HG02678 (cell line): Measurements from ENCODE around the gene UBTF.

Source experiments
- ATAC-seq: cut with Tn5 transposase; IDR thresholded peaks from one replicate; pipeline ENCODE4 v1.9.1; 2021; ENCODE audit warnings: mild to moderate bottlenecking, moderate library complexity; ENCODE audit not compliant: unreplicated experiment

The UBTF gene

DNA sequence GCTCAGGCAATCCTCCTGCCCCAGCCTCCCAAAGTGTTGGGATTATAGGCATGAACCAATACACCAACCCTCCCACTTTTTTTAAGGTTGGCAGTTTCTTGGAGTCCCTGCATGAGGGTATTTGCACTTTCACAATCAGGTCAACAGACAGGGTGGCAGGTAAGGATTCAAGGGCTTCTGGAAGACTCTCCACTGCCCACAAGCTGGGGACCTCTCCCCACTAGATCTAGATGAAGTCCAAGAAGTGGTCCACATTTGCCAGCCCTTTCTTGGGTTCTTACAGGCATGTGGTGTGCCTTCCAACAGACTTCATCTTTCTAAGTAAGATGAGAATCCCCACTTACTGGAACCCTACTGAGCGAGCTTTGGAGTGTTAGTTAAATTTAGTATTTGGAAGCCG lies 45.0 kb downstream of the UBTF start:
- ATAC-seq, result no peak

- no peak for ATAC-seq
Observed at GRCh38 chr17:44171931-44172455, 47.5 kb downstream of the UBTF start.

- ATAC-seq, result no peak
Observed at GRCh38 chr17:44170499-44171201, 48.8 kb downstream of the UBTF start, which contains the start of gene ASB16. ASB16 (plus strand) TSS chr17:44170704; CDS start chr17:44170790, 86 bp downstream.

GRCh38 chr17:44170135-44170498 lies 49.4 kb downstream of the UBTF start:
- ATAC-seq, result no peak

DNA sequence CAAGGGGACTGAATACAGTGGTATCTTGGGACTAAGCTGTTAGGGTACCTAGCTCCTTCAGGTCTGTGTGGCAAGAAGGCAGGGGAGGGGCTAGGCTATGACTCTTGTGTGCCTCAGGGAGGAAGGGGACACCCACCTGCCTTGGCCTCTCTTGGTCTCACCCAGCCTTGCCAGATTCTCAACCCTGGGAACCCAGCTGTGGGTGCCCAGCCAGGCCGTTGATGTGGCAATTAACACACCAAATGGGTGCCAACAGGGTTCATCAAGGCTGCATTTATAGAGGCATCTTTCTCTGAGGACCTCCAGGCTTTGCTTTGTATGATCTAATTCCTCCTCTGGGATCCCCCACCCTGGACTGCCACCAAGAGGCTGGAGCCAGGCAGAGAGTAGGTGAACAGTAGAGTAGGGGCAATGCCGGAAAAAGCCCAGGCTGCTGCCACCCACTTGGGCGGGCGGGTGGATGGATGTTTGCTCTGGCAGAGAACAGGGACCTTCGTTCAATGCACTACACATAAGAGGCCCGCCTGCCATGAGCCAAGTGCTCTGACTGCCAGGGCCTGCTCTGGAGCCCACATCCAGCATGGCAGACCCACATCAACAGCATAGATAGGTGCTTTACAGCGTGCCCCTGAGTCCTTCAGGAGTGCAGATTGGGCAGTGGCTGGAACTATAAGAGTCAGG lies 52.2 kb downstream of the UBTF start:
- ATAC-seq, result no peak

DNA sequence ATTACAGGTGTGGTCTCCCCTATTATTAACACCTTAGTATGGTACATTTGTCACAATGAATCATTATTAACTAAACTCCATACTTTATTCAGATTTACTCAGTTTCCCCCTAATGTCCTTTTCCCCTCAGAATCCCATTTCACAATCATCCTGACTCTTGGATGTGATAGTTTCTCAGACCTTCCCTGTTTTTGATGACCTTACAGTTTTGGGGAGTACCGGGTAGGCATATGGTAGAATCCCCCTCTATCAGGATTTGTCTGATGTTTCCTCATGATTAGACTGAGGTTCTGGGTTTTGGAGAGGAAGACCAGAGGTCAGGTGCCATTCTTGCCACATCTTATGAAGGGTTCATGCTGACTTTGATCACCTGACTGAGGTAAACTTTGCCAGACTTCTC lies 55.0 kb downstream of the UBTF start:
- no peak for ATAC-seq

- ATAC-seq, result no peak
Observed at GRCh38 chr17:44159519-44160210, 59.8 kb downstream of the UBTF start.

DNA sequence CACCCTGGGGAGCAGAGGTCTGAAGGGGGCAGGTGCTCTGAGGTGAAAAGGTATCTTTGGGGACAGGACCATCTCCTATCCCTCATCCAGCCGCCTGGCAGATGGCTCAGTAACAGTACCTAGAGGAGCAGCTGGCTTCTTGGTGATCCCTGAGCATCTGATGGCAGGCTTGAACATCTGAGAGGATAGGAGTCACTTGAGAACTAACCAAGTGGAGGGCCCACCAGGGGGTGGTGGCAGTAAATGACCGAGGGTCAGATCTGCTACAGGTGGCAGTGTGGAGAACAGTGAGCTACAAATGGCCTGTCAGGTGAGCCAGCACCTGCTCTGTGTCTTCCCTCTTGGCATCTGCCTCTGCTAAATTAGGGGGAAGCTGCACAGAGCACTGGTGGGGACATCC lies 64.0 kb downstream of the UBTF start:
- ATAC-seq, result no peak
